Left lung (tissue), 10 donors: ENCODE data around the gene CMKLR1. TPM values are rescaled to one million over a fixed set of nuclear protein-coding genes. Genes with fewer than 3 reads are reported as not detected.
A peak's percentile ranks its signal among the peaks of the same experiment; 100 is the strongest.

Source experiments
- ATAC-seq: fragments of 200-7000 bp; cut with Tn5 transposase; one replicate; pipeline ENCODE4 v1.9.1; 2020; ENCODE audit warnings: moderate library complexity
- DNase-seq, 4 donors: peaks; one replicate each; pipeline ENCODE4 v3.0.0-alpha.2; 2013 to 2020
- H3K27ac ChIP-seq, 2 donors: fragments of 200-600 bp; sonication (generic) in 1 of 2; one replicate each; pipeline versions ENCODE4 v1.5.0 to v1.8.0; 2020 to 2021
- H3K27me3 ChIP-seq, 2 donors: fragments of 200-600 bp; sonication (generic) in 1 of 2; one replicate each; pipeline versions ENCODE4 v1.5.0 to v1.8.0; 2020 to 2021
- H3K36me3 ChIP-seq, 2 donors: fragments of 200-600 bp; sonication (generic) in 1 of 2; one replicate each; pipeline versions ENCODE4 v1.5.0 to v1.8.0; 2020 to 2021
- H3K4me1 ChIP-seq, 2 donors: fragments of 200-600 bp; one replicate each; pipeline ENCODE4 v1.8.0; 2021
- H3K4me3 ChIP-seq, 2 donors: fragments of 200-600 bp; sonication (generic) in 1 of 2; one replicate each; pipeline versions ENCODE4 v1.5.0 to v1.8.0; 2020 to 2021; ENCODE audit warnings: mild to moderate bottlenecking in 1 of 2
- H3K9me3 ChIP-seq, 2 donors: fragments of 200-600 bp; sonication (generic) in 1 of 2; one replicate each; pipeline versions ENCODE4 v1.5.0 to v1.8.0; 2020 to 2021
- intact Hi-C, 2 donors: fragments of 100-400 bp; cut with DNase I; formaldehyde crosslinking; loops; one replicate each; pipeline versions ENCODE4 v1.11.2 to v1.14.2; 2022
- polyA plus RNA-seq, 6 donors: library from polyadenylated mRNA; unstranded; fragments of 120-200 nt; gene quantifications; one replicate each; pipeline ENCODE4 v1.2.1, GENCODE V29; 2013; ENCODE audit not compliant: insufficient read length in 6 of 6
- total RNA-seq, 2 donors: library from RNA; stranded (reverse); fragmentation: NEBNext Ultra II Directional; extraction: Animal tissue kit (Norgen Biotek cat#: 25700); gene quantifications; one replicate each; pipeline ENCODE4 v1.2.1, GENCODE V29; 2021
- TF ChIP-seq, protein P1 (sequence below), 2 donors: fragments of 200-600 bp; sonication (generic) in 1 of 2; IDR thresholded peaks; one replicate each; pipeline versions ENCODE4 v1.5.0 to v1.8.0; 2021; ENCODE audit warnings: antibody characterized with exemption in 2 of 2
- donor health status: DM: no; HTN: yes; CAD: no.
- donor health status: DM: no; HTN: no; CAD: no.

The CMKLR1 gene
- total and polyA plus RNA-seq, 8 donors: 10.1 to 31.2 (median 12.9) TPM

DNA sequence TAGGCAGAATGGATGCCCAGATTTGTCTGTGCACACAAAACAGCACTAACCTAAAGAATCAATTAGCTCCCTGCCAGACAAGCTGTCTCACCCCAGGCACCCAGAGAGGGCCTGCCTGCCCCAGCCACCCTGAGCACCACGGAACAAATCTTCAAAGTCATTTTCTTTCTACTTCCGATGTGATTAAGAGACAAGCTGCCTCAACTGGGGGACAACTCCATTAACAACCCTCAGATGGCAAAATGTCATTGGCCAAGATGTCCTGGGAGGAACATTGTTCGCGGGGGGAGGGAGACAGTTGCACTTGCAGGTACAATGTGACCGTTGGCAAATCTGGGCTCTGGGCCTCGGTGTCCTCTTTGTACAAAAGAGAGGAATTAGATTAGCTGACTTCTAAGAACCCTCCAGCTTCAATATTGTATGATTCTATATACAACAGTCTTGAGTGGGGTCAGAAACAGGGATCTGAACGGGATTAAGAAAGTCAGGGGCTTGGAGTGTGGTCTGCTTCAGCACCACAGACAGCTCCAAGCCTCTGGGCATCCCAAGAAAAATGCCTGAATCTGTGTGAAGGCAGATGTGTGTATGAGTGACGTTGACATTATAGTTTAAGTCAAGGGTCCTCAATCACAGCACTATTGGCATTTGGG lies 42.8 kb upstream of the CMKLR1 start:
- no peak overlapping the region for H3K27ac ChIP-seq
- peak in 2 of 4 donors; percentile 30 to 68 for DNase-seq
- ATAC-seq: no peak
- peaks cover 0 to 15% of the 10 kb centered on the region in 2 donors for H3K9me3 ChIP-seq
- peaks cover 0 to 5% of the 10 kb centered on the region in 2 donors for H3K27me3 ChIP-seq
- intact Hi-C loops: no loop called here
- no peak overlapping the region for H3K4me3 ChIP-seq
- H3K4me1 ChIP-seq: no peaks in the 10 kb centered on the region
- no peaks in the 10 kb centered on the region for H3K36me3 ChIP-seq
- TF ChIP-seq, protein P1, sequence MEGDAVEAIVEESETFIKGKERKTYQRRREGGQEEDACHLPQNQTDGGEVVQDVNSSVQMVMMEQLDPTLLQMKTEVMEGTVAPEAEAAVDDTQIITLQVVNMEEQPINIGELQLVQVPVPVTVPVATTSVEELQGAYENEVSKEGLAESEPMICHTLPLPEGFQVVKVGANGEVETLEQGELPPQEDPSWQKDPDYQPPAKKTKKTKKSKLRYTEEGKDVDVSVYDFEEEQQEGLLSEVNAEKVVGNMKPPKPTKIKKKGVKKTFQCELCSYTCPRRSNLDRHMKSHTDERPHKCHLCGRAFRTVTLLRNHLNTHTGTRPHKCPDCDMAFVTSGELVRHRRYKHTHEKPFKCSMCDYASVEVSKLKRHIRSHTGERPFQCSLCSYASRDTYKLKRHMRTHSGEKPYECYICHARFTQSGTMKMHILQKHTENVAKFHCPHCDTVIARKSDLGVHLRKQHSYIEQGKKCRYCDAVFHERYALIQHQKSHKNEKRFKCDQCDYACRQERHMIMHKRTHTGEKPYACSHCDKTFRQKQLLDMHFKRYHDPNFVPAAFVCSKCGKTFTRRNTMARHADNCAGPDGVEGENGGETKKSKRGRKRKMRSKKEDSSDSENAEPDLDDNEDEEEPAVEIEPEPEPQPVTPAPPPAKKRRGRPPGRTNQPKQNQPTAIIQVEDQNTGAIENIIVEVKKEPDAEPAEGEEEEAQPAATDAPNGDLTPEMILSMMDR (IDR thresholded peaks at IDR 0.05): no peak

DNA sequence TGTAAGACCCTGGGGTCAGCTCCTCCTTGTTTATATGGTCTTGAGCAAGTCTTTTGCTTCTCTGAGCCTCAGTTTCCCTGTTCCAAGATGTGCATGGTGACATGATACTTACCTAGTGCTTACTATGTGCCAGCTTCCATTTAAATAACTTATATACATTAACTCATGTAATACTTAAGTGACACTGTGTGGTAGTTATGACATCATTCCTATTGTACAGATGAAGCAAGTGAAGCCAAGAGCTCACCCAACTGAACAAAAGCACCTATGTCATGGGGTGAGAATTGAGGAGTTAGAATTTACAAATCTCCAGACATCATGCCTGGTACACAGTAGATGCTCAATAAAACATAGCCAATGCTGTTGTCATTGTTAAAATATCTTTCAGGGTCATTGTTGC lies 41.3 kb upstream of the CMKLR1 start:
- Histone ChIP-seq H3K27ac (no peak overlapping the region), H3K36me3 (no peaks in the 10 kb centered on the region), H3K4me3 (no peak overlapping the region), H3K9me3 (peaks cover 0 to 25% of the 10 kb centered on the region in 2 donors), H3K27me3 (peaks cover 0 to 5% of the 10 kb centered on the region in 2 donors), H3K4me1 (no peaks in the 10 kb centered on the region)
- ATAC-seq (no peak), DNase-seq (no peak)
- intact Hi-C loops: no loop called here
- TF ChIP-seq, protein P1 (IDR thresholded peaks at IDR 0.05): no peak

DNA sequence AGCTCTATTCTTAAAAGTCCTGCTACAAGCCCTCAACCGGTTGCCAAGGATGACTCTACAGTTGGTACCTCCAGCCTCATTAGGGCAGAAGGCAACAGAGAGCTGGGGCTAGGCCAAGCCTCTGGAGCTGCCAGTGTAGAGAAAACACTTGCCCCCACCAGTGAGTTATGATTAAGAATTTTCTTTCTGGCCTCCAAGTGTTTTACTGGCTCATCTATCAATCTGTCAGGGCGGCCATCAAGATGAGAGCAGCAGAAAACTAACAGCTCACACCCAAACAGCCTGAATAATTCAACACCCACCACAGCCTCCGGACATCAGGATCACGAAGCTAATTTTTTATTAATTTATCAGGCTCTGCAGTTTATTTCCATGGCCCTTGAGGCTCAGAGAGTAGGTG lies 40.7 kb upstream of the CMKLR1 start:
- H3K4me3 ChIP-seq: no peak overlapping the region
- H3K27me3 ChIP-seq: peaks cover 0 to 5% of the 10 kb centered on the region in 2 donors
- TF ChIP-seq, protein P1 (IDR thresholded peaks at IDR 0.05): no peak
- no peaks in the 10 kb centered on the region for H3K36me3 ChIP-seq
- ATAC-seq (no peak), DNase-seq (no peak)
- H3K9me3 ChIP-seq: peaks cover 0 to 21% of the 10 kb centered on the region in 2 donors
- H3K27ac ChIP-seq: no peak overlapping the region
- no peaks in the 10 kb centered on the region for H3K4me1 ChIP-seq
- intact Hi-C loops: no loop called here

DNA sequence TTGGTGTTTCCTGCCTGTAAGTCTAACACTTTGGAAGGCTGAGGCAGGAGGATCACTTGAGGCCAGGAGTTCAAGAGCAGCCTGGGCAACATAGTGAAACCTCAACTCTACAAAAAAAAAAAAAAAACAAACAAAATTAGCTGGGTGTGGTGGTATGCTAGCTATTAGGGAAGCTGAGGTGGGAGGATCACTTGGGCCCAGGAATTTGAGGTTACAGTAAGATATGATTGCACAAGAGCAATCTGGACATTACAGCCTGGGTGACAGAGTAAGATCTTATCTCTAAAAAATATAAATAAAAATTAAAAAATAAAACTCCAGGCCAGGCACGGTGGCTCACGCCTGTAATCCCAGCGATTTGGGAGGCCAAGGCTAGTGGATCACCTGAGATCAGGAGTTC lies 39.8 kb upstream of the CMKLR1 start:
- TF ChIP-seq, protein P1 (IDR thresholded peaks at IDR 0.05): no peak
- Histone ChIP-seq H3K36me3 (no peaks in the 10 kb centered on the region), H3K9me3 (peaks cover 0 to 14% of the 10 kb centered on the region in 2 donors), H3K4me1 (no peaks in the 10 kb centered on the region), H3K27me3 (peaks cover 0 to 5% of the 10 kb centered on the region in 2 donors), H3K27ac (no peak overlapping the region), H3K4me3 (no peak overlapping the region)
- intact Hi-C loops: no loop called here
- DNase-seq (no peak), ATAC-seq (no peak)

DNA sequence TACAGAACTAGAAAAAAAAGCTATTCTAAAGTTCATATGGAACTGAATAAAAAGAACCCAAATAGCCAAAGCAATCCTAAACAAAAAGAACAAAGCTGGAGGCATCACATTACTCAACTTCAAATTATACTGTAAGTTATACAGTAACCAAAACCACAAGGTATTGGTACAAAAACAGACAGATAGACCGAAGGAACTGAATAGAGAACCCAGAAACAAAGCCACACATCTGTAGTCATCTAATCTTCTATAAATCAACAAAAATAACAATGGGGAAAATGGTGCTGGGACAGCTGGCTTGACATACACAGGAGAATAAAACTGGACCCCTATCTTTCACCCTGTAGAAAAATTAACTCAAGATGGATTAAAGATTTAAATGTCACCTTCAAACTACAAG lies 38.1 kb upstream of the CMKLR1 start:
- DNase-seq (no peak), ATAC-seq (no peak)
- Histone ChIP-seq H3K36me3 (no peaks in the 10 kb centered on the region), H3K27ac (no peak overlapping the region), H3K27me3 (peaks cover 0 to 5% of the 10 kb centered on the region in 2 donors), H3K4me3 (no peak overlapping the region), H3K4me1 (peaks cover 0 to 4% of the 10 kb centered on the region in 2 donors), H3K9me3 (peaks cover 0 to 25% of the 10 kb centered on the region in 2 donors)
- TF ChIP-seq, protein P1 (IDR thresholded peaks at IDR 0.05): no peak
- intact Hi-C loops: no loop called here
